ENCODE data around the gene FGD4. TPM values are rescaled to one million over a fixed set of nuclear protein-coding genes. Genes with fewer than 3 reads are reported as not detected.

The FGD4 gene
- total RNA-seq, 1 donor from 2014 or later = 17.2 TPM

- no peak overlapping the region for H3K27ac Mint-ChIP-seq (ENCODE audit: unreplicated experiment)
- no peak overlapping the region for H3K4me3 Mint-ChIP-seq (ENCODE audit: unreplicated experiment)
- H3K36me3 Mint-ChIP-seq (ENCODE audit: low read depth, unreplicated experiment) = peaks cover 15% of the 10 kb centered on the region
- H3K27me3 Mint-ChIP-seq (ENCODE audit: unreplicated experiment) = peaks cover 3% of the 10 kb centered on the region
- H3K4me1 Mint-ChIP-seq (ENCODE audit: unreplicated experiment) = no peaks in the 10 kb centered on the region
- no peak for TF ChIP-seq CTCF (IDR thresholded peaks at IDR 0.05; ENCODE audit: unreplicated experiment)
- H3K9me3 Mint-ChIP-seq (ENCODE audit: unreplicated experiment) = peaks cover 5% of the 10 kb centered on the region
- DNase-seq (ENCODE audit: low spot score) = no peak
Measured at GRCh38 chr12:32690927-32691326, 291.6 kb downstream of the FGD4 start.

GRCh38 chr12:32692358-32692757 is 293.0 kb downstream of the FGD4 start:
- peaks cover 3% of the 10 kb centered on the region for H3K4me1 Mint-ChIP-seq (ENCODE audit: unreplicated experiment)
- peaks cover 3% of the 10 kb centered on the region for H3K27me3 Mint-ChIP-seq (ENCODE audit: unreplicated experiment)
- H3K36me3 Mint-ChIP-seq (ENCODE audit: low read depth, unreplicated experiment) = peaks cover 18% of the 10 kb centered on the region
- H3K9me3 Mint-ChIP-seq (ENCODE audit: unreplicated experiment) = peaks cover 5% of the 10 kb centered on the region
- H3K4me3 Mint-ChIP-seq (ENCODE audit: unreplicated experiment) = no peak overlapping the region
- no peak for TF ChIP-seq CTCF (IDR thresholded peaks at IDR 0.05; ENCODE audit: unreplicated experiment)
- DNase-seq (ENCODE audit: low spot score) = no peak
- H3K27ac Mint-ChIP-seq (ENCODE audit: unreplicated experiment) = no peak overlapping the region

GRCh38 chr12:32693036-32693435 is 293.7 kb downstream of the FGD4 start:
- H3K4me3 Mint-ChIP-seq (ENCODE audit: unreplicated experiment) = no peak overlapping the region
- peaks cover 5% of the 10 kb centered on the region for H3K4me1 Mint-ChIP-seq (ENCODE audit: unreplicated experiment)
- peaks cover 18% of the 10 kb centered on the region for H3K36me3 Mint-ChIP-seq (ENCODE audit: low read depth, unreplicated experiment)
- H3K9me3 Mint-ChIP-seq (ENCODE audit: unreplicated experiment) = peaks cover 5% of the 10 kb centered on the region
- no peak for DNase-seq (ENCODE audit: low spot score)
- H3K27ac Mint-ChIP-seq (ENCODE audit: unreplicated experiment) = no peak overlapping the region
- peaks cover 3% of the 10 kb centered on the region for H3K27me3 Mint-ChIP-seq (ENCODE audit: unreplicated experiment)
- no peak for TF ChIP-seq CTCF (IDR thresholded peaks at IDR 0.05; ENCODE audit: unreplicated experiment)
